AG04450 (cell line): ENCODE results near the gene LSG1. TPM values are rescaled to one million over a fixed set of nuclear protein-coding genes. Genes with fewer than 3 reads are reported as not detected.

Experiments
- CTCF ChIA-PET: fragments of 300-600, 350-600 bp; formaldehyde crosslinking; extraction: SDS; loops from one replicate; lab custom pipeline; 2022; ENCODE audit warnings: antibody characterized with exemption, inconsistent platforms; lab: Charles Lee
- POLR2A ChIA-PET: fragments of 350-600 bp; formaldehyde crosslinking; extraction: SDS; loops from one replicate; lab custom pipeline; 2021; ENCODE audit warnings: antibody characterized with exemption, inconsistent platforms; lab: Yijun Ruan, JAX
- DNase-seq: peaks from one replicate; pipeline ENCODE4 v3.0.0-alpha.2; 2011; ENCODE audit warnings: low read depth, low spot score
- H3K27ac ChIP-seq: one replicate; pipeline ENCODE4 v1.5.1; 2012; ENCODE audit warnings: low read depth, low read length, control low read depth
- H3K27me3 ChIP-seq: one replicate; pipeline ENCODE4 v1.6.0; 2012; ENCODE audit warnings: low read length; ENCODE audit not compliant: control insufficient read depth, insufficient read depth
- H3K4me3 ChIP-seq: 2 replicates; pipeline ENCODE4 v1.5.1; 2011; ENCODE audit warnings: mild to moderate bottlenecking, low read depth, low read length, control low read depth
- H3K9me3 ChIP-seq: 2 replicates; pipeline ENCODE4 v1.5.1; 2012; ENCODE audit warnings: low read length; ENCODE audit not compliant: control insufficient read depth, insufficient read depth
- CTCF ChIP-seq: IDR thresholded peaks from 2 replicates; pipeline ENCODE4 v1.5.1; 2011; ENCODE audit warnings: low read depth, low read length, control low read depth, inconsistent platforms
- polyA minus RNA-seq: library from RNA; depleted of rRNA, polyadenylated mRNA; stranded (reverse); fragments of >200 nt; gene quantifications from 2 replicates; pipeline ENCODE4 v1.2.3, GENCODE V29; 2011; rRNA and poly(A)+ RNA removed
- polyA plus RNA-seq: library from polyadenylated mRNA; depleted of rRNA; stranded (reverse); fragments of >200 nt; gene quantifications from 2 replicates; pipeline ENCODE4 v1.2.3, GENCODE V29; 2011; rRNA removed

The LSG1 gene
- polyA plus RNA-seq (30.2 and 34.0 TPM in 2 replicates), polyA minus RNA-seq (45.2 and 48.7 TPM in 2 replicates)

DNA sequence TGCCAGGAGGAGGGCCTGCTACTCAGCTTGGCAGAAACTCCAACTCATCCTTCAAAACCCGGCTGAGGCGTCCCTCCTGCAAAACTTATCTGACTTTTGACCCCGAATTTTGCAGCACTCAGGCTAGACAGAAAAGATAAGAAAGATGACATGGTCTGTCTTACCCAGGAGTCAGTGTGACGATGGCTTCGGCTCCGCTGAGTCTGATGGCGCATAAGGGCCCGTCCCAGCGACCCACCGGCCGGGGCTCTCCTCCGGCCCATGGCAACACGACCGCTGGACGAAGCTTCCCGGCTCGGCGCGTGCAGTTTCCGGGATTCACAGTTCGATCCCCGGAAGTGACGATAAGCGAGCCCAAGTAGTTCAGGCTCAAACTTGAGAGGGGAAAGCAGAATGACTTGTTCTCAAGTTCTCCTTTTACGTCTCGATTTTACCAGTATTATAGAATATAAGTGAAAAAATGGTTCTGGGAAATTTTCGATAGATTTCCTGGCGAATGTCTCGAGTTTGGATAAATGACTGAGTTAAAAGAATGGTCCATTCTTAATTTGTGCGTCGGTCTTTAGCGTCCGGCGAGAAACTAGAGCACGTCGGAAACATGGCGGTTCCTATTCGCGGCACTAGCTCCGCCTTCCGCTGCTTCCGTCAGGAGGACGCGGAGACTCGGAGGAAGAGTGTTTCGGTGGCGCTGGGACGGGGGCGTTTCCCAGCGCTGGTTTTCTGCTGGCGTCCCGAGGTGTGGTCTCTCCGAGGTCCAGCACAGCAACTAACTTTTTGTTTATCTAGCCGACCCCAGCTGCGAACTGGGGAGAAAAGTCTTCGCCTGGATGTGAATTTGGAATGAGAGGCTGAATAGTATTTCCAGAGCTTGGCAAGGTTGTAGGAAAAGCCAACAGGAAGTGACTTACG is at the start of gene LSG1:
Gene LSG1 (minus strand): TSS at position 292 of the 909 bp plus-strand sequence. CDS start 29 bp downstream, at position 263.
- POLR2A ChIA-PET: interaction anchor here (0.6 to 3.6 kb wide), 9 partner anchors 10 to 871 kb away, joined by 3 to 32 read pairs (median 4); partner anchors contain the start of genes FAM43A, PPP1R2 and XXYLT1

GRCh38 chr3:194720048-194720447 is 48.1 kb upstream of the LSG1 start:
- H3K27me3 ChIP-seq: peaks cover 28% of the 10 kb centered on the region
- no peaks in the 10 kb centered on the region for H3K9me3 ChIP-seq
- no peak for TF ChIP-seq CTCF
- no peak overlapping the region for H3K4me3 ChIP-seq
- POLR2A ChIA-PET: no interaction called here
- DNase-seq: no peak
- no peak overlapping the region for H3K27ac ChIP-seq
- CTCF ChIA-PET: no interaction called here

More for the DNA sequence above, at the start of gene LSG1:
- DNase-seq: peak; percentile 87
- H3K4me3 ChIP-seq: peak within 1 kb of the TSS; percentile 95
- no peak for TF ChIP-seq CTCF
- H3K9me3 ChIP-seq: no peaks in the 10 kb centered on the region
- CTCF ChIA-PET: interaction anchor here (0.5 to 5.1 kb wide), 40 partner anchors 10 to 848 kb away, joined by 3 to 73 read pairs (median 4); partner anchors contain the start of gene XXYLT1
- H3K27me3 ChIP-seq: peaks cover 3% of the 10 kb centered on the region
- peak within 1 kb of the TSS; percentile 84 for H3K27ac ChIP-seq

DNA sequence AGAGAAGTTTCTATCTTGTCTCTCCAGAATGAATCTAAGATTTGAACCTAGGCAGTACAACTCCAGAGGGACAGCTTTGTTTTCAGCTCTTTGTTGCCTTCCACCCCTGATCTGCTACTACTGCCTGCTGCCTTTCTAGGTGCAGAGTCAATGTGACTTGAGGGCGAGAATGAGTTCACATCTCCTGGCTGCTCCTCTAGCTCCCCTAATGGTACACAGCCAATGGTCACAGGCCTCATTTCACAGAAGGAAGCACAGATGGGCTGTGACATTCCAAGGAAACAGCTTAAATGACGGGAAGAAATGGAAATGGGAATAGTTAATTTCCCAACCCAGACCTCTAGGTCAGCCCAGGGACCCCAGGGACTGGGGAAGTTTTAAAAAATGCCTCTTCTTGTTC is 46.1 kb upstream of the LSG1 start:
- POLR2A ChIA-PET: no interaction called here
- peaks cover 31% of the 10 kb centered on the region for H3K27me3 ChIP-seq
- DNase-seq: no peak
- no peak overlapping the region for H3K4me3 ChIP-seq
- no peak overlapping the region for H3K27ac ChIP-seq
- CTCF ChIA-PET: interaction anchor here (0.8 kb wide), 1 partner anchor 9 kb away, joined by 3 read pairs; no protein-coding TSS in a partner anchor
- TF ChIP-seq CTCF: no peak
- H3K9me3 ChIP-seq: no peaks in the 10 kb centered on the region

- DNase-seq: no peak
- TF ChIP-seq CTCF: no peak
- Histone ChIP-seq H3K27me3 (peaks cover 24% of the 10 kb centered on the region), H3K4me3 (no peak overlapping the region), H3K27ac (no peak overlapping the region), H3K9me3 (no peaks in the 10 kb centered on the region)
- CTCF ChIA-PET: no interaction called here
- POLR2A ChIA-PET: no interaction called here
These were observed 43.2 kb upstream of the LSG1 start for GRCh38 chr3:194715022-194715800.
